Measurements from ENCODE around the gene TP53I13.
A peak's percentile ranks its signal among the peaks of the same experiment; 100 is the strongest.

TP53I13 gene

GRCh38 chr17:29568331-29569244 lies at the start of gene TP53I13:
Gene TP53I13, plus strand, starts transcription at chr17:29568701. Its CDS starts 58 bp downstream, at chr17:29568759.
- peak within 1 kb of the TSS; percentile 73 for H3K27ac ChIP-seq
- TF ChIP-seq CTCF (conservative IDR thresholded peaks at IDR 0.05) (no peak), ZFX (IDR thresholded peaks at IDR 0.05) (peak; percentile 80; the same call in 1 of the 2 replicates)

GRCh38 chr17:29524692-29525091 lies 43.8 kb upstream of the TP53I13 start:
- H3K27ac ChIP-seq = no peak overlapping the region
- TF ChIP-seq ZFX (IDR thresholded peaks at IDR 0.05) (no peak), CTCF (conservative IDR thresholded peaks at IDR 0.05) (no peak)

GRCh38 chr17:29526322-29526721 lies 42.2 kb upstream of the TP53I13 start:
- H3K27ac ChIP-seq = no peak overlapping the region
- TF ChIP-seq CTCF (conservative IDR thresholded peaks at IDR 0.05) (no peak), ZFX (IDR thresholded peaks at IDR 0.05) (no peak)

- TF ChIP-seq CTCF (conservative IDR thresholded peaks at IDR 0.05) = no peak
- TF ChIP-seq ZFX (IDR thresholded peaks at IDR 0.05) = no peak
- no peak overlapping the region for H3K27ac ChIP-seq
These were observed 34.5 kb upstream of the TP53I13 start for GRCh38 chr17:29533976-29534375.

GRCh38 chr17:29544066-29544465 lies 24.4 kb upstream of the TP53I13 start:
- no peak overlapping the region for H3K27ac ChIP-seq
- TF ChIP-seq ZFX (IDR thresholded peaks at IDR 0.05) = no peak
- TF ChIP-seq CTCF (conservative IDR thresholded peaks at IDR 0.05) = no peak

- H3K27ac ChIP-seq = no peak overlapping the region
- TF ChIP-seq CTCF (conservative IDR thresholded peaks at IDR 0.05) (no peak), ZFX (IDR thresholded peaks at IDR 0.05) (no peak)
These were observed 22.4 kb upstream of the TP53I13 start for GRCh38 chr17:29546085-29546484.

- no peak overlapping the region for H3K27ac ChIP-seq
- TF ChIP-seq CTCF (conservative IDR thresholded peaks at IDR 0.05) (no peak), ZFX (IDR thresholded peaks at IDR 0.05) (no peak)
These were observed 21.7 kb upstream of the TP53I13 start for GRCh38 chr17:29546830-29547229.

All from C4-2B (cell line).